ENCODE measurements around the gene CYP2W1. TPM values are rescaled to one million over a fixed set of nuclear protein-coding genes. Genes with fewer than 3 reads are reported as not detected.

CYP2W1 gene
- polyA plus RNA-seq, 3 donors, result 0.06 TPM; not detected in 2

DNA sequence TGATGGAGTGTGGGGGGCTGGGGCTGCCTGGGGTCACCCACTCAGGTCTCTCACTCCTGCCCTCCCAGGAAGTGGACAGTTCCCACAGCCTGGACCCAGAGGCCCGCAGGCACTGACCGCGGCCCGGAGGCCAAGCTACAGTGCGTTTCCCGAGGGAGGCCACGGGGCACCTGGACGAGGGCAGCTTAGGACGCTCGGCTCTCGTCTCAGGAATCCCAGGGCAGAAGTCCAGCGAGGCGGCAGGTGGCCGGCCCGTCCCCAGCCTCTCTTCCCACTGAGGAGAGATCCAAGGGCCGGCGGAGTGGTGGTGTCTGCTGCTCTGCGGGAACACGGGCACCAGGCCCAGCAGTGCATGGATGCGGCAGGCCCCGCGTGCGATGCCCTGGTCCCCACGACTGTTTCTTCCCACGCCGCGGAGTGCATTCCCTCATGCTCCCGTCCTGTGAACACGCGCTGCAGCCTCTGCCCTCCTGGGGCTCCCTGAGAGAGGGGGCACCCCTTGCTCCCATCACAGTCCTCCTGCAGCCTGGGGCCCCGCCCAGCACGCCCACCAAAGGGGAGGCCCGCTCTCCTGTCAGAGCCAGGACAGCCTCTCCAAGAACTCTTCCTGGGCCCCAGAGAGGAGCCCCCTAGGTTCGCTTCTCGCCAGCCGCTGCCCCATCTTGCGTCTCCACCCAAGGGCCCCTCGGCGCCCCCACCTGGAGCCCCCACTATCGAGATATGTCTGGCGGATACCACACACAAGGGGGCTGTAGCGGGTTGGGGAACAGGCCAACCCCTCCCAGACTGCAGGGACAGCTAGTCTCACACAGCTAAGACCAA lies 37.0 kb downstream of the CYP2W1 start:
- WGBS, 3 donors, result 90 to 96% (median 93%) methylated on average over 38 to 42 of the region's 42 CpGs

DNA sequence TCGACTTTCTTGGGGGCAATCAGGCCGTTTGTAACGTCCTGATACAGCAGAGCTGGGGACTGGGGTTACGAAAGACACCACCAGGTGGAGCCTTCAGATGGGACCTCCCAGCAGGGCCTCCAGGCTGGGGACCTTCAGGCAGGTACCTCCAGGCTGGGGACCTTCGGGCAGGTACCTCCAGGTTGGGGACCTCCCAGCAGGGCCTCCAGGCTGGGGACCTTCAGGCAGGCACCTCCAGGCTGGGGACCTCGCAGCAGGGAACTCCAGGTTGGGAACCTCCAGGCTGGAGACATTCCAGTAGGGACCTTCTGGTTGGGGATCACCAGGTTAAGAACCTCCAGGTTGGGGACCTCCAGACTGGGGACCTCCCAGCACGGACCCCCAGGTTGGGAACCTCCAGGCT lies 37.9 kb downstream of the CYP2W1 start:
- 73 to 78% (median 76%) methylated on average over 7 of the region's 7 CpGs for WGBS, 3 donors
- H3K27ac ChIP-seq (ENCODE audit: low read depth, low read length), result no peak overlapping the region

More for the DNA sequence above, 37.0 kb downstream of the CYP2W1 start:
- no peak overlapping the region for H3K27ac ChIP-seq (ENCODE audit: low read depth, low read length)

DNA sequence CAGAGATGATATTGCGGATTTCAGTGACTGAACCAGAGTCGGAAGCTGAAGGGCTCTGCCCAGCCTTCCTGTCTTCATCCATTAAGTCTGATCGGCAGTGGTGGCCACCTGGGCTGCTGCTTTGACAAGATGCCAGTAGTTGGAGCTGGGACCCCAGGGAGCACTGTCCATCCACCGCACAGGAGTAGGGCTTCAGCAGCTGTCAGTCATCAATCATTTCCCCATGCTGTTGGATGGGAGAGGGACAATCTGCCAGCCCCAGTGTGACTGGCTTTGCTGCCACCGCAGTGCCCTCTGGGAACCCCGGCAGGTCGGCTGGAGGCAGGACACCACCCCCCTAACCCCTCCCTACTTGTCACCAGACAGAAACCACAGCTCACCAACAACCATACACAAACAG lies 38.4 kb downstream of the CYP2W1 start:
- 58 to 96% (median 93%) methylated on average over 7 of the region's 7 CpGs for whole genome bisulfite sequencing, 3 donors
- no peak overlapping the region for H3K27ac ChIP-seq (ENCODE audit: low read depth, low read length)

GRCh38 chr7:1021931-1022330 lies 39.0 kb downstream of the CYP2W1 start:
- no peak overlapping the region for H3K27ac ChIP-seq (ENCODE audit: low read depth, low read length)
- 94 to 96% (median 94%) methylated on average over 24 to 25 of the region's 25 CpGs for WGBS, 3 donors

DNA sequence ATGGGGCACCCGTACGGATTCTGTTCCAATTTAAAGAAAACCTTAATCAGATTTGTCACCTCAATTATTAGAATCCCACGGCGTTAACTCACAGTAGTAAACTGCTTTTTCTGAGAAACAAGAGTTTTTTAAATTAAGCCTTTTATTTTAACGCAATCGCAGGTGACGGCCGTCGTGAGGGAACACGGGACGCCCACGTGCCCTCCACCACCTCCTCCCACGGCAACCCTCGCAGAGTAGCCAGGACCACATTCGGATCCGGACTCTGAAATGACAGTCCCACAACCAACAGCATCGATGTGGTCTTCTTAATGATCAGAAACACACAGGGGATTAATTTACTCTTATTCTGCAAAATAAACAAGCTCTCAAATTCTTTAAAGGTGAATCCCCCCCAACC lies 39.4 kb downstream of the CYP2W1 start:
- H3K27ac ChIP-seq (ENCODE audit: low read depth, low read length), result no peak overlapping the region
- 92 to 96% (median 94%) methylated on average over 17 of the region's 17 CpGs for WGBS, 3 donors

DNA sequence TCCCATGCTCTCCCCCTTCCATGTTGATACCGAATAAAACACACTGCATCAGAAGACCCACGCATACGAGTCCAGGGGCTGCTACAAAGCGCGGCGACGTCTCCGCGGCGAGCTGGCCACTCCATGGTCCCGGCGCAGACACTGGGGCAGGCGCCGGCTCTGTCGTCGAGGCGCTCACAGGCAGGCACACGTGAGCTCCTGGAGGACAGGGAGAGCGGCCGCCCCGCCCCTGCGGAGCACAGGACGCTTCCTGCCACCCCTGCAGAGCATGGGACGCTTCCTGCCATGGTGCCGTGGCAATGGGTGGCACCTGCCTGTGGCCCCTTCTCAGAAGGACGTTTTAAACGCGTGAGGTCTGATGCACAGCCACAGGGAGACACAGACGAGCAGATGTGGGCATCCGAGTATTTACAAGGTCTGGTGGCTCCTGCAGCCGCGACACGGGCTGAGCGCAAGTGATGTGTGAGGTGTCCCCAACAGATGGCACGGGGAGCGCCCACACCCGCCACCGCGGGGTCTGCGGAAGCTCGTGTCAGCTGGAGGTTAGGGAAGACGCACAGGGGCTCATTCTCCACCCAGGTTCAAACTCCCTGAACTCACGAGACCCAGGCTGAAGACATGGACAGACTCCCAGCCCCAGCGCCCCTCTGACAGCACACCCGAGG lies 40.0 kb downstream of the CYP2W1 start:
- WGBS, 3 donors, result 91 to 94% (median 92%) methylated on average over 45 of the region's 45 CpGs
- H3K27ac ChIP-seq (ENCODE audit: low read depth, low read length), result no peak overlapping the region

DNA sequence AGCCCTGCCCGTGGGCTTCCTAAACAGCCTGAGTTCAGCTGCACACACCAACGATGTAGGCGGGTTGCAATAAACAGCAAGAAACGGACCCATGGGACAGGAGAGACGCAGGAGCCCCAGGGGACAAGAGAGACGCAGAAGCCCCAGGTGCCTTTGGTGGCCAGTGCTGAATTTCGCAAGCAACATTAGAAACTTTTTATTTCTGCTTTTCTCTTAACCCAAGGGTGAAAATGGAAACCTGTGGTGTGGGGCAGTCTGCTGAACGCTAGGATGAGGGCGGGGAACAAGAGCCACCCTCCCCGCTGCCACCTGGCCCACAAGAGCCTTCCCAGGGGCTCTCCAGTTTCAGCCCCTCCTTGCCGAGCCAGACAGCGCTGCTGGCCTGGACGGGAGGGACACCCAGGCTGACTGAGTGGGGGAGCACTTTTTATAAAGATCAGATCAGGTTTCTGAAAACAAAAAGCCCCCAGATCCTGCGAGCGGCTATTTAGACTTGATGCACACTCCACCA lies 41.4 kb downstream of the CYP2W1 start:
- no peak overlapping the region for H3K27ac ChIP-seq (ENCODE audit: low read depth, low read length)
- 61 to 82% (median 62%) methylated on average over 15 of the region's 15 CpGs for WGBS, 3 donors

DNA sequence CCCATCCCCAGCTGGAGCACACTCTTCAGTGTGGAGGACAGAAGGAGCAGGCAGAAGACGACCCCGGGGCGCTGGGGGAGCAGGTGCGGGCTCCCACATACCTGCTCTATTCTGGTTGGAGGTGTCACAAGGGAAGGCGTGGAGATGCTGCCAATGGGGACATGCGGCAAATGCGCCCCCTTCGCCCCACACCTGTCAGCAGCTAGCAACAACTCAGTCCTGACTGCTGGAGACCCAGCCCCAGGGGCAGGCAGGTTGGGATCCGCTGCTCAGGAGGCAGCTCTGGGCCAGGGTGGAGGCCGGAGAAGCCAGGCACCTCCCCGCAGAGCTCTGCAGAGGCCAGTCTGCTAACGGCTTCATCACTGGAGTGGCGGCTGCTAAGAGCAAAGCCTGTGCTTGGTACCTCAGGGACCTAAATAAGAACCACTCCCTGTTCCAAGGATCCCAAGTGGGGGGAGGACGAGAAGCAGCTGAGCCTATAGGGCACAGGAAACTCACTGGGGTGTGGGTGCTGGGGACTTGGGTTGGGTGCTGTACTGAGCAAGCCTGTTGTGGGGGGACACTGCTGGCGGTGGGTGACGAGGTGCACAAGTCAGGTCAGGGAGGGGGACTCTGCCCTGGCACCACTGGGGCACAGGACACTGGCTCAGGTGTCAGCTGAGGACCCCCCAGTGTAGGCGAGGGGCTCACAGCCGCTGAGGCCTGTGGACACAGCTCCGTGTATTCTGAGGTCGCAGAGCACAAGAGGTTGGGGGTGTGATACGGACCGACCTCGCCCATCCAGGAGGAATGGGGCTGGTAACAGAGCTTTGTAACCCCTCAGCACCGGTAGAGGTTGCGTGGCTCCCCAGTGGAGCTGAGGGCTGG lies 42.1 kb downstream of the CYP2W1 start:
- 83 to 93% (median 93%) methylated on average over 25 of the region's 25 CpGs for WGBS, 3 donors
- no peak overlapping the region for H3K27ac ChIP-seq (ENCODE audit: low read depth, low read length)

DNA sequence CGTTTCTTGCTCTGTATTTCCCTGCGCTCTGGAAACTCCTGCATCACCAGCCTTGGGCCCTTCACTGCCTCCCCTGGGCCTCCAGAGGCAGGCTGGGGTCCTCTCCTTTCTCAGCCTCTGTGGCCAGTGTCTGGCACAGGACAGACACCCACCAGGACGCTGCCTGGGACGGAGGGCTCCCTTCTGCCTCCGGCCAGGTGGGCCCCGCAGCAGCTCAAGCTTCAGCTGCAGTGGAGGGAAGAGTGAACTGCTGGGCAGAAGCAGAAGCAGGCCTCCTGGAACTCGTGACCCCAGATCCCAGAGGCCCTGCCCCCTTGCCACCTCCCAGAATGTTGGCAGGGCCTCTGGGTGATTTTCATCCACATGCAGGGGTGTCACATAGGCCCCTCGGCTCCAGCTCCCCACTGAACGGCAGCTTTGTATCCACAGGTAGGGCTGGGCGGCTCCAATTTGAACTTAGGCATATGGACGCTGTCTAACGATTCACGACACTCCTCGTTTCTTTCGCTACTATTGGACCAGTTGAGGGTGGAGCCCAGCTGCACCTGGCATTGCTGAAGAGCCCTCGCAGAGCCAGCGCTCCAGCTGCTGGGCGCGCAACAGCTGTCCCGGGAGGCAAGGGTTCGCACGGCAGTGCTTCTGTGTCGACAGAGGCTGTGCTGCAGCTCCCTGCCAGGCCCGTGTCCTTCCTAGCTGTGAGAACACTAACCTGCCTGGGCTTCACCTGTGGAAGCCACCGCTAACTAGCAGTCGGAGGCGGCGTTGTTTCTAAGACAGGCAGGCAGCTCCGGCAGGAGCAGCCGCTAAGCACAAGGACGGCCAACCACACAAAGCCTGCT lies 43.0 kb downstream of the CYP2W1 start:
- no peak overlapping the region for H3K27ac ChIP-seq (ENCODE audit: low read depth, low read length)
- 46 to 92% (median 89%) methylated on average over 29 to 31 of the region's 31 CpGs for WGBS, 3 donors

DNA sequence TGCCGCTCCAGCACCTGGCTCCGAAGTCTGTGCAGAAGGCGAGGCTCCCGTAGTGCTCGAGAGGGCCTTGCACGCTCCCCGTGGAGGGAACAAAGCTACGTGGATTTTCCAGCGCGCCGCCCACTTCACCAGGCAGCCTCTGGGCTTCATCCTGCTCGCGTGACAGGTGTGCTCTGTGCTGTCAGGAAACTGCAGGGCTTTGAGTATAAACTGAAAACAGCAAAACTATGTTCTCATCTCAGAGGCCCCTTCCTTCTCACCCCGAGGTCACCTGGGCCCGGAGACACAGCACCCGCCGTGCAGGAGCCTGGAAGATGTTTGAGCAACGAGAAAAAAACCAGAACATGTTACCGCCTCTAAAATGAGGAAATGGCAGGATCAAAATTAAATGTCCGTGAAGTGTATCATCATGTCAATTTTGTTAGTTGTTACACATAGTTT lies 43.8 kb downstream of the CYP2W1 start:
- H3K27ac ChIP-seq (ENCODE audit: low read depth, low read length), result no peak overlapping the region
- 46 to 88% (median 83%) methylated on average over 20 of the region's 20 CpGs for WGBS, 3 donors

DNA sequence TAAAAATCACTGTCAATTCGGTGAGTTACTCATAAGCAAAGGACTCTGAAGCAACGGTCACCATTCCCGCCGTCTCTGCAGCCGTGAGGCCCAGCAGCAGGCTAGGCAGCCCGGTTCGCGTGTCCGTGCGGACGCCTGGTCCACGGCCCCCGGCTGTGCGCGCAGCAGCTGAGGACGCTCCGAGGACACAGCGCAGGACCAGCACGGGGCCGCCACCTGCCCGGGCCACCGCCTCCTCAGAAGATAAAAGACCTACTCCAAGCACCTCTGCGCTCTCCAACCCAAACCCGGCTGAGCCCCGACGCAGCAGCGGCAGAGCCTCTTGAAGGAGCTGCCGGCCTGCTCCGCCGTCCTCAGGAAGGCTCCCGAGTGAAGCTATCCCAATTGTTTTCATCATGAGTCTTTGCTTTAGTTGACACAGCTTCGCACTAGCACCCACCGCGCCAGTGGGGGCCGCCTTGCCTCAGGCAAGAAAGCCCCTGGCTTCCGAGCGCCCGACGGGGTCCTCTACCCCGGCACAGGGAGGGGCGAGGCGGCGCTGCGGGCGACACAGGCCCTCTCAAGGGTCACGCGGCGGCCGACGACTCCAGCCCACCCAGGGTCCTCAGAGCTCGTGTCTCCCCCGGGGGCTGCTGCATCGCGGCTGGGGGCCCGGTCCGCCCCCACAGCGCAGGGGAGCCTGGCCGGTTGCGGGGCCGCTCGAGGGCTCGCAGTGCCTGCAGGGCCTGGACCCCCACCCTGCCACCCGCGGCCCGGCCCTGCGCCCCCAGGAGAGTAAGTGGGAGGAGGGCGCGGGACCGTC lies 44.5 kb downstream of the CYP2W1 start:
- WGBS, 3 donors, result 13 to 33% (median 29%) methylated on average over 58 to 69 of the region's 69 CpGs
- H3K27ac ChIP-seq (ENCODE audit: low read depth, low read length), result no peak overlapping the region

GRCh38 chr7:1028044-1028770 lies 45.2 kb downstream of the CYP2W1 start:
- 0 to 1% (median 1%) methylated on average over 41 to 77 of the region's 77 CpGs for WGBS, 3 donors
- H3K27ac ChIP-seq (ENCODE audit: low read depth, low read length), result no peak overlapping the region

DNA sequence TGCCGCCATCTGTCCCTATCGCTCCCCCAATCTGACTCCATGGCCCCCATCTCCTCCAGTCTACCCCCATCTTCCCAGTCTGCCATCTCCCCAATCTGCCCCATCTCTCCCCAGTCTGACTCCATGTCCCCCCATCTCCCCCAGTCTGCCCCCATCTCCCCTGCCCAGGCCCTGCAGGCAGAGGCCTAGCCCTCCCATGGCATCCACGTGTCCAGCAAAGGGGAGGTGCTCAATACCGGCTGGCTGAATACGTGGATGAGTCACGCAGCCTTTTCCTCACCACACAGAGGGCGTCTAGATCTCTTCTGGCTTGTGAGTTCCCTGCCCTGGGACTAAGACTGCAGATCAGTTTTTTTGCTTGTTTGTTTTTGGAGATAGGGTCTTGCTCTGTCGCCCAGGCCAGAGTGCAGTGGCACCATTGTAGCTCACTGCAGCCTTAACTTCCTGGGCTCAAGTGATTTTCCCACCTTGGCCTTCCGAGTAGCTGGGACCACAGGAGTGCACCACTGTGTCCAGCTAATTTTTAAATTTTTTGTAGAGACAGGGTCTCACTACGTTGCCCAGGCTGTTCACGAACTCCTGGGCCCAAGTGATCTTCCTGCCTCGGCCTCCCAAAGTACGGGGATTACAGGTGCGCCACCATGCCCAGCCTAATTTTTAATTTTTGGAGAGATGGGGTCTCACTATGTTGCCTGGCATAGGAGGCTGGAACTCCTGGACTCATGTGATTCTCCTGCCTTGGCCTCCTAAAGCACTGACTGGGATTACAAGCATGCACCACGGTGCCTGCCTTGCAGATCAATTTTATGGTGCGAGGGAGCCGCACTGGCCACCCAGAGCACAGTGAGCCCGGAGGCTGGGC lies 46.0 kb downstream of the CYP2W1 start:
- WGBS, 3 donors, result 58 to 61% (median 59%) methylated on average over 18 of the region's 18 CpGs
- no peak overlapping the region for H3K27ac ChIP-seq (ENCODE audit: low read depth, low read length)

DNA sequence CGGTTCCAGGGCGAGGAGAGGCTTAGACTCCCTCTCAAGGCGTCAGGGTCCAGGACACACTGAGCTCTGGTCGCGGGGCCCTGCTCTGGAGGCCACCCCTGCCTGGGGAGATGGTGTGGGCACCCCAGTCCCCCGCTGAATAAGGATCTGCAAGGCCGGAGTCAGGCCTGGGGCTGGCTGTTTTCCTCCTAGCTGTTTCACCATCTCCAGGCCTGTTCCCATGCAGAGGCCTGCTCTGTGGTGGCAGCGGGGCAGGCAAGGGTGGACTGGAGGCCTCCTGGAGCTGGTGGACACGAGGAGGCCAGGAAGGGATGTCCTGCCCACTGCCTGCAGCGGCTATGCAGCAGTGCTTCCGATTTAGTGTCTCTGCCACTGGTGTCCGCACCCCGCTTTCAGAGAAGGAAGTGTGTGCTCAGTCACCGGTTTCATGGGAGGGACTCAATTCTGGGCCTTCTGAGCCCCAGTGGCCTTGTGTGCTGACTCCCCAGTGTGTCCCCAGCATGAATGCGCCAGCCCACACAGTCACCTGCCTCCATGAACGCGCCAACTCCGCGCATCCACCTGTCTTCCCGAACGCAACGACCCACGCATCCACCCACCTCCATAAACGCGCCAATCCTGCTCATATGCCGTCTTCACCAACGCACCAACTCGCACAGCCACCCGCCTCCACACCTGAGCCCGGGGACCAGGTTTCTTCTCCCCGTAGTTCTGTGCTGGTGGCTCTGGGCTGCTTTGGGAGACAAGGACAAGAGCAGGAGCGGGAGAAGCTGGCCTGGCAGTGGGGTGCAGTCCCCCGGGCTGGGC lies 46.9 kb downstream of the CYP2W1 start:
- no peak overlapping the region for H3K27ac ChIP-seq (ENCODE audit: low read depth, low read length)
- WGBS, 3 donors, result 89 to 92% (median 90%) methylated on average over 32 to 33 of the region's 33 CpGs

Data from adipose tissue (tissue), 3 donors.